Measurements from ENCODE around the gene VCL.
A peak's percentile ranks its signal among the peaks of the same experiment; 100 is the strongest.

The VCL gene

DNA sequence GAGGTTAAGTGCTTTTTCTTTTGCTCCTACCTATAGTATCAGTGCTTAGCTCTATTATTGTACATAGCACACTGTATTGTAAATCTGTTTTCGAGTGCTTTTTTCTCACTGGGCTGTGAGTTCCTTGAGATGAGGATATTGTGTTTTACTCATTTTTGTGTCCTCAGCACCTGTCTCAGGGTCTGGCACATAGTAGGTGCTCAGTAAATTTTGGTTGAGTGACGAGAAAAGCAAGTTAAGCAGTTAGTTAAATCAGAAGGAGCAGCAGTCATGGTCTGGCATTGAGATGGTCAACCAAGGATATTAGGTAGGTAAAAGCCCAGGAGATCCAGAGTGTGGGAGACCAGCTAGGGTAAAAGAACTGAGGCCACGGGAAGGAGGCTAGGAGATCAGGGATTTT is 101.5 kb downstream of the VCL start:
- TF ChIP-seq, protein P1, sequence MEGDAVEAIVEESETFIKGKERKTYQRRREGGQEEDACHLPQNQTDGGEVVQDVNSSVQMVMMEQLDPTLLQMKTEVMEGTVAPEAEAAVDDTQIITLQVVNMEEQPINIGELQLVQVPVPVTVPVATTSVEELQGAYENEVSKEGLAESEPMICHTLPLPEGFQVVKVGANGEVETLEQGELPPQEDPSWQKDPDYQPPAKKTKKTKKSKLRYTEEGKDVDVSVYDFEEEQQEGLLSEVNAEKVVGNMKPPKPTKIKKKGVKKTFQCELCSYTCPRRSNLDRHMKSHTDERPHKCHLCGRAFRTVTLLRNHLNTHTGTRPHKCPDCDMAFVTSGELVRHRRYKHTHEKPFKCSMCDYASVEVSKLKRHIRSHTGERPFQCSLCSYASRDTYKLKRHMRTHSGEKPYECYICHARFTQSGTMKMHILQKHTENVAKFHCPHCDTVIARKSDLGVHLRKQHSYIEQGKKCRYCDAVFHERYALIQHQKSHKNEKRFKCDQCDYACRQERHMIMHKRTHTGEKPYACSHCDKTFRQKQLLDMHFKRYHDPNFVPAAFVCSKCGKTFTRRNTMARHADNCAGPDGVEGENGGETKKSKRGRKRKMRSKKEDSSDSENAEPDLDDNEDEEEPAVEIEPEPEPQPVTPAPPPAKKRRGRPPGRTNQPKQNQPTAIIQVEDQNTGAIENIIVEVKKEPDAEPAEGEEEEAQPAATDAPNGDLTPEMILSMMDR (IDR thresholded peaks at IDR 0.05; ENCODE audit: control insufficient read depth, insufficient read depth, low read depth, low read length, missing control alignments), result no peak
- no peak overlapping the region for H3K4me3 ChIP-seq (ENCODE audit: control insufficient read depth, low read depth, low read length)
- DNase-seq (ENCODE audit: low read depth), result no peak

GRCh38 chr10:74099836-74100235 is 101.9 kb downstream of the VCL start:
- no peak for DNase-seq (ENCODE audit: low read depth)

GRCh38 chr10:74103560-74104258 is 105.8 kb downstream of the VCL start:
- TF ChIP-seq, protein P1 (IDR thresholded peaks at IDR 0.05; ENCODE audit: control insufficient read depth, insufficient read depth, low read depth, low read length, missing control alignments), result peak; percentile 48
- DNase-seq (ENCODE audit: low read depth), result no peak
- H3K4me3 ChIP-seq (ENCODE audit: control insufficient read depth, low read depth, low read length), result no peak overlapping the region

More at GRCh38 chr10:74099836-74100235, 101.9 kb downstream of the VCL start:
- TF ChIP-seq, protein P1 (IDR thresholded peaks at IDR 0.05; ENCODE audit: control insufficient read depth, insufficient read depth, low read depth, low read length, missing control alignments), result no peak
- H3K4me3 ChIP-seq (ENCODE audit: control insufficient read depth, low read depth, low read length), result no peak overlapping the region

- DNase-seq (ENCODE audit: low read depth), result no peak
- TF ChIP-seq, protein P1 (IDR thresholded peaks at IDR 0.05; ENCODE audit: control insufficient read depth, insufficient read depth, low read depth, low read length, missing control alignments), result no peak
- H3K4me3 ChIP-seq (ENCODE audit: control insufficient read depth, low read depth, low read length), result no peak overlapping the region
Measured at GRCh38 chr10:74104480-74104879, 106.6 kb downstream of the VCL start.

GRCh38 chr10:74104996-74105395 is 107.1 kb downstream of the VCL start:
- H3K4me3 ChIP-seq (ENCODE audit: control insufficient read depth, low read depth, low read length), result no peak overlapping the region
- TF ChIP-seq, protein P1 (IDR thresholded peaks at IDR 0.05; ENCODE audit: control insufficient read depth, insufficient read depth, low read depth, low read length, missing control alignments), result no peak
- no peak for DNase-seq (ENCODE audit: low read depth)

GRCh38 chr10:74107391-74107790 is 109.5 kb downstream of the VCL start:
- DNase-seq (ENCODE audit: low read depth), result no peak
- TF ChIP-seq, protein P1 (IDR thresholded peaks at IDR 0.05; ENCODE audit: control insufficient read depth, insufficient read depth, low read depth, low read length, missing control alignments), result no peak

More at GRCh38 chr10:74107391-74107790, 109.5 kb downstream of the VCL start:
- no peak overlapping the region for H3K4me3 ChIP-seq (ENCODE audit: control insufficient read depth, low read depth, low read length)
